ENCODE measurements around the gene MASP2. TPM values are rescaled to one million over a fixed set of nuclear protein-coding genes. Genes with fewer than 3 reads are reported as not detected.
"Not testable (repeated sequence)": the region's sequence is repeated elsewhere in the genome, so short reads cannot be mapped to it uniquely, and the experiment has no call there.

MASP2 gene
- total RNA-seq, 4 donors from 2014 or later: 0.19 TPM; not detected in 3

- no peak for DNase-seq (ENCODE audit: low spot score)
- no peak for TF ChIP-seq CTCF (IDR thresholded peaks at IDR 0.05)
- ATAC-seq (ENCODE audit: low FRiP score): no peak
Measured at GRCh38 chr1:11070876-11071275, 23.8 kb upstream of the MASP2 start.

DNA sequence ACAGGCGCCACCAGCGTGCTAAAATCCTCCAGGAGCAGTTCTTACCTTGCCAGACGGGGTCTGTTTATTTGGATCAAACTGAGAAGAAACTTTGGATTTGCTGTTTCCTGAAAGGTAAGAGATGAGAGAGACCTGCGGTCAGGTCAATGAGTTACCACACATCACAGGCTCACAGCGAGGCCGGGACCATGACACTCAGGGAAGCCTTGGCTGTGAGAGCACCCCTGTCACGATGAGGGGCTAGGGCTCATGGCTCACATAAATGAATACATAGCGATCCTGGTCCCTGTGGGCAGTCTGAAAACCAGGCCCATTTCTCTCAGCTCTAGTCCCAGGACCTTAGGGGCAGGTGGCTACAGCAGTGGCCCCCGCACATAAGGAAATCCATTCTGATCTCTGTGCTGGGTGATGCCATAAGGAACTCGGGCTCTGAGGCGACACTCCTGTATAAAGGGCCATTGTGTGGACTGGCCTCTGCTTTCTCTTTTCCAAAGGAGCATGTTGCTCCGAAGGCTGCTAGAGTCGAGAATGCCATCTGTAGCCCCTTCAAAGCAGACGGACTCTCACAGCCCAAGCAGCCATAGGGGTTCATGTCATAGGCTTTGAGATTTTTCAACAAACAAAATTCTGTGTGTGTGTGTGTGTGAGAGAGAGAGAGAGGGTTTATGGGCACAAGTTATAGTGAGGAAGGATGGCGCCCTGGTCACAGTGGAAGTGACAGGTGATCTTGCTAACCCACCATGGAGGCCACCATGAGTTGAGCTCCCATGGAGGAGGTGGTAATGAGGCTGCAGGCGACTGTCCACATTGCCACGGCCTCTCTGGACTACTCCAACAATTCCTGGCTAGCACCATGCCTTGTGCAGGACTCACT is 21.8 kb upstream of the MASP2 start:
- DNase-seq (ENCODE audit: low spot score) (no peak), ATAC-seq (ENCODE audit: low FRiP score) (no peak)
- no peak for TF ChIP-seq CTCF (IDR thresholded peaks at IDR 0.05)

DNA sequence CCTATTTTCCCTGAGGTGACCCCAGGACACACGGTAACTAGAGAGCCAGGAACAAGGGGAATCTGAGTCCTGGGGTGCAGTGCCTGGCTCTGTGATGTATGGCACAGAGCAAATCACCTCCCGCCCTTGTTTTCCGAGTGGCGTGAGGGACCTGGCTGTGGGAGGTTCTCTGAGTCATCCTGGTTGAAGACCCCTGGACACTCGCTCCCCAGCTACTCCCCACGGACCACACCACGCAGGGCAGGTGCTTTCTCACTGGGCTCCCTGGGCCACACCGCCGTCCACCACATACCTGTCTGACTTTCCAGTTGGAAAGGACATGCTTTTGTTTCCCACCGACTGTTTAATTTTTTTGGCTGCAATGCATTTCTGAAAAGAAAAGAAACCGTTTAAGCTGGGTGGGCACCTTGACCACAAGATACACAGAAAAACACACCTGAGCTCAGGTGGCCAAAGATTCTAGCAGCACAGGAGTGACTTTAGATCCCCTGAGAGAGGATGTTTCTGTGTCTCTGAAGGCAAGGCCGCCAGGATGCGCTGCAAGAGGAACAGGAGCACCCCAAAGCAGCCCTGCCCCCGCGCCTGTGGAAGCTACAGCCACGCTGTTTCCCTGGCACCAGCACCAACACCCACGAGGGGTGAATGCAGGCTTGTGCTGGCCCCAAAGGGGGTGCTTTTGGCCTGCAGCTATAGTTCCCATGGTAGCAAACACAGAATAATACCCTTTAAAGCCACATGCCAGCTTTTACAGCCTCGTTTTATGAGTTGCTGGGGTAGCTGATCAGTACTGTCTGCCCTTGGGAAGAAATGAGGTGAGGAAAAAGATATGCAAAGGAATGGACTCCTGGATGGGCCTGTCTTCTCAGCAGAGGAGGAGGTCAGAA is 20.9 kb upstream of the MASP2 start:
- no peak for TF ChIP-seq CTCF (IDR thresholded peaks at IDR 0.05)
- no peak for ATAC-seq (ENCODE audit: low FRiP score)
- DNase-seq (ENCODE audit: low spot score): no peak

GRCh38 chr1:11065796-11066195 is 18.8 kb upstream of the MASP2 start:
- TF ChIP-seq CTCF (IDR thresholded peaks at IDR 0.05): no peak
- no peak for DNase-seq (ENCODE audit: low spot score)
- no peak for ATAC-seq (ENCODE audit: low FRiP score)

- TF ChIP-seq CTCF (IDR thresholded peaks at IDR 0.05): no peak
- ATAC-seq (ENCODE audit: low FRiP score) (no peak), DNase-seq (ENCODE audit: low spot score) (no peak)
Measured at GRCh38 chr1:11064942-11065341, 17.9 kb upstream of the MASP2 start.

DNA sequence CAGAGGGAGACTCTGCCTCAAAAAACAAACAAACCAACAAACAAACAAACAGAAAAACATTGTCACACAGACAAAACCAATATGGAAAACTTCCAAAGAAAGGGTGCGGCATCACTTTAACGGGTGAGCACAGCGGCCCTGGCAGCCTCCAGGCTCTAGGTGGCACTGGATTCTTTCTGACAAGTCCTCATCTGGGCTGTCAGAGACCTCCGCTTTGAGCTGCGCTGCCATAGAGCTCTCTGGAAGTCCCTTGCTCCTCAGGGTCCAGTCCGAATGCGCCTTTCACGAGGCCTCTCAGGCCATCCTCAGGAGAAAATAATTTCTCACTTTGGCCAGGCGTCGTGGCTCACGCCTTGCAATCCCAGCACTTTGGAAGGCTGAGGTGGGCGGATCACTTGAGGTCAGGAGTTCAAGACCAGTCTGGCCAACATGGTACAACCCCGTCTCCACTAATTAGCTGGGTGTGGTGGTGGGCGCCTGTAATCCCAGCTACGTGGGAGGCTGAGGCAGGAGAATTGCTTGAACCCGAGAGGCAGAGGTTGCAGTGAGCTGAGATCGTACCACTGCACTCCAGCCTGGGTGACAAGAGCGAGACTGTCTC is 17.0 kb upstream of the MASP2 start:
- DNase-seq (ENCODE audit: low spot score): not testable (repeated sequence)

GRCh38 chr1:11062965-11063401 is 15.9 kb upstream of the MASP2 start:
- DNase-seq (ENCODE audit: low spot score) (no peak), ATAC-seq (ENCODE audit: low FRiP score) (no peak)
- no peak for TF ChIP-seq CTCF (IDR thresholded peaks at IDR 0.05)

More for the DNA sequence above, 17.0 kb upstream of the MASP2 start:
- ATAC-seq (ENCODE audit: low FRiP score): not testable (repeated sequence)
